ENCODE results near the gene EDN2. TPM values are rescaled to one million over a fixed set of nuclear protein-coding genes. Genes with fewer than 3 reads are reported as not detected.

EDN2 gene
- total and polyA plus RNA-seq, 2 of the 8 experiments (the other 6 are each of a cell fraction or from before 2014, with no cell fraction given) = 0.32 to 0.39 TPM

GRCh38 chr1:41507110-41507720, 22.7 kb upstream of the EDN2 start (continued):
- no peak for TF ChIP-seq ATF2 (IDR thresholded peaks at IDR 0.05; ENCODE audit: low read length)
- TF ChIP-seq RXRA (IDR thresholded peaks at IDR 0.05; ENCODE audit: insufficient read depth, low read depth, low read length) = no peak
- no peak for TF ChIP-seq ASH2L (IDR thresholded peaks at IDR 0.05; ENCODE audit: low read length)
- no peak for TF ChIP-seq HDAC6 (IDR thresholded peaks at IDR 0.05; ENCODE audit: low read depth, low read length)
- TF ChIP-seq JUND (IDR thresholded peaks at IDR 0.05; ENCODE audit: low read length) = no peak
